T-helper 1 cell treated with Interleukin-12 subunit alpha and Interleukin-12 subunit beta and Interleukin-4 antibody, amounts not matched to agents 30 ng/mL and 1 ng/mL, for 36 hours (primary cell): ENCODE measurements around the gene CCDC30. TPM values are rescaled to one million over a fixed set of nuclear protein-coding genes. Genes with fewer than 3 reads are reported as not detected.
"Not testable (repeated sequence)": the region's sequence is repeated elsewhere in the genome, so short reads cannot be mapped to it uniquely, and the experiment has no call there.

Experiments
- intact Hi-C: fragments of 100-400 bp; cut with micrococcal nuclease; formaldehyde crosslinking; loops from one replicate; pipeline ENCODE4 v1.15.1; 2024
- total RNA-seq: library from RNA; stranded (reverse); gene quantifications from 2 replicates; pipeline ENCODE4 v1.2.3, GENCODE V29; 2022

The CCDC30 gene
- total RNA-seq, 1 donor from 2014 or later = 1.8 TPM

DNA sequence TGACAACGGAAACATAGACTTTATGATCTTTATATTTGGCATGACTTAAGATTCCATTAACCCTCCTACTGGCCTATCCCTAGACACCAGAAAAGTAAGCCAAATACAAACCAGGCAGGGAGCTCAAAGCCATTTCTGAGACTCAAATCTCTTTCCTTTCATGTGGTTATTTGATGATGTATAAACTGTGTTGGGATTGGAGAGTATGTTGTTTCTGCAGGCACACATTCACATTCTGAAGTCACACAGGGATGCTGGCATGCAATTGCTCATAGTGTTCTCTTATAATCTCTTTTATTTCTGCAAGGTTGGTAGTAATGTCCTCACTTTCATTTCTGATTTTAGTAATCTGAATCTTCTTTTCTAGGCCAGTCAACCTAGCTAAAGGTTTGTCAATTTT lies 13.0 kb upstream of the CCDC30 start:
- intact Hi-C loops = loop anchor here (10.0 kb wide), 1 partner anchor 645 kb away; no protein-coding TSS in a partner anchor

DNA sequence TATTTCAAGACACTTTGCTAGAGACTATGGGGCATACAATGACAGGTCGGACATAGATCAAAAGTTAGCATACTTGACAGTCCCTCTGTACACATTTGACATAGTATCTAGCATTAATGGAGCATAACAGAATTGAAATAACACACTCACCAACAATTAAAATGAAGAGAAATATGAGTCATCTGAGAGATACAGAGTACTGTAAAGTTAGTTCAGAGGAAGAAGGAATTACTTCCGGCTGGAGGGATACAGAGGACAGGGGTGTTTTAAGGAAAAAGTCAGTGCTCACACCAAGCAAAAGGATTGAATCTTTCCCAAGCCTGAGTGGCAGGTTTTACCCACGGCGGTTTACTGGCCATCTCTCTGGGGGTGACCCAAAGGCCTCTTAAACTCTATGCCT lies 9.7 kb upstream of the CCDC30 start:
- intact Hi-C loops = loop anchor here (10.0 kb wide), 1 partner anchor 649 kb away; no protein-coding TSS in a partner anchor

DNA sequence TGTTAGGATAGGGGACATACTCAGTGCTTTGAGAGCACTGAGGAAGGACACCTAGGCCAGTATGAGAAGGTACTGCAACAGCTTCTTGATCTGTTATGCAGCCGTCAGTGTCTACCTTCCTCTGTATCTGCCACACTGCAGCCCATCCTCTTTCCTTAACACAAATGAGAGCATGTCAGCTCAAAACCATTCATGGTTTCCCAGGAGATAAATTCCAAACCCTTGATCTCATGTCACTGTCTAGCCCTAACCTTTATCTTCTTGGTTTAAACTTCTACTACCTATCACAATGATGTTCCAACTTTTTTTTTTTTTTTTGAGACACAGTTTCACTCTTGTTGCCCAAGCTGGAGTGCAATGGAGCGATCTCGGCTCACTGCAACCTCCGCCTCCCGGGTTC lies 8.7 kb upstream of the CCDC30 start:
- intact Hi-C loops = loop anchor here (10.0 kb wide), 1 partner anchor 650 kb away; no protein-coding TSS in a partner anchor

DNA sequence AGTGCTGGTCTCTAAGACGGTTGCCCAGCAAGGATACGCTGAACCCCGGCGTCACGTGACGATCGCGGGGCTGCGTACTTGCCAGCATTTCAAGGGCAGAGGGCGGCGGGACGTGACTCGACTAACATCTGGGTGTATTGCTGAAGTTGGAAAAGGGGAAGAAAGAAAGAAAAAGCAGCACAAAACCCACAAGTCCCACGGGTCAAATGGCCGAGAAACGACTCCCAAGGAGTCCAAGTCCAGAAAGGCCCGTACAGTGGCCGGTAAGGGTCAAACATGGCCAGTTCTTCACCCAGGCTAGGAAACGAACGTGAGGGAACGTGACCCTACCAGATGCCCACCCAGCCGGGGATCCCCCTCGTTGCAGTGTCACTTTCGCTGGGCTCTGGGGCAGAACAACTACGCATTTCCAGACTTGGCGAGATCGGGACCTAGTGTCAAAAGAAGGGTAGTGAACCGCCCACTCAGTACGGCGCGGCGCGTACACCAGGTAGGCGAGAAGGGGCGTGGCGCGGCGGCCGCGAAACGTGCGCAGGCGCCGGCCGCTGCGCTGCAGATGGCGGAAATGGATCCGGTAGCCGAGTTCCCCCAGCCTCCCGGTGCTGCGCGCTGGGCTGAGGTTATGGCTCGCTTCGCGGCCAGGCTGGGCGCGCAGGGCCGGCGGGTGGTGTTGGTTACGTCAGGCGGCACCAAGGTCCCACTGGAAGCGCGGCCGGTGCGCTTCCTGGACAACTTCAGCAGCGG lies 6.9 kb upstream of the CCDC30 start, which contains the start of the genes PPCS and ZMYND12:
TSS of gene PPCS (plus strand) at position 534 of the 744 bp plus-strand sequence. CDS start at position 557, 23 bp downstream.
TSS of gene ZMYND12 (minus strand) at position 13 of the 744 bp plus-strand sequence. CDS start 25 bp downstream, outside the sequence.
- intact Hi-C loops = loop anchor here (1.0 to 10.0 kb wide), 9 partner anchors 121 to 1757 kb away; partner anchors contain the start of genes C1orf50, CFAP57, DMAP1 and EBNA1BP2

DNA sequence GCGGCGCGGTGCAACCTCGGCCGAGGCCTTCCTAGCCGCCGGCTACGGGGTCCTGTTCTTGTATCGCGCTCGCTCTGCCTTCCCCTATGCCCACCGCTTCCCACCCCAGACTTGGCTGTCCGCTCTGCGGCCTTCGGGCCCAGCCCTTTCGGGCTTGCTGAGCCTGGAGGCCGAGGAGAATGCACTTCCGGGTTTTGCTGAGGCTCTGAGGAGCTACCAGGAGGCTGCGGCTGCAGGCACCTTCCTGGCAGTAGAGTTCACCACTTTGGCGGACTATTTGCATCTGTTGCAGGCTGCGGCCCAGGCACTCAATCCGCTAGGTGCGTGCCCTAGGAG lies 6.4 kb upstream of the CCDC30 start:
- intact Hi-C loops = loop anchor here (1.0 to 10.0 kb wide), 9 partner anchors 121 to 1756 kb away; partner anchors contain the start of genes C1orf50, CFAP57, DMAP1 and EBNA1BP2

DNA sequence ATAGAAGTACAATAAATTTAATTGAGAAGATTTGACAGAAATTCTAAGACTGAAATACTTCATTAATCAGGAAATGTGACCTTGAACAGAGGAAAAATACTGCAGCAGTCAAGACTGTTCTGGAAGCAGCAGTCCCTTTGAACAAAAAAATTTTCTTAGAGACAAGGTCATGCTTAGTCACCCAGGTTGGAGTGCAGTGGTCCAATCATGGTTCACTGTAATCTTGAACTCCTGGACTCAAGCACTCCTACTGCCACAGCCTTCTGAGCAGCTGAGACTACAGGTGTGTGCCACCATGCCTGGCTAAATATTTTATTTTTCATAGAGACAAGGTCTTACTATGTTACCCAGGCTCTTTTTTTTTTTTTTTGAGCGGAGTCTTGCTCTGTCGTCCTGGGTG lies 1.9 kb upstream of the CCDC30 start:
- intact Hi-C loops = loop anchor here (5.0 to 10.0 kb wide), 5 partner anchors 461 to 1766 kb away; partner anchors contain the start of genes ATP6V0B, DPH2, FOXO6 and NFYC

DNA sequence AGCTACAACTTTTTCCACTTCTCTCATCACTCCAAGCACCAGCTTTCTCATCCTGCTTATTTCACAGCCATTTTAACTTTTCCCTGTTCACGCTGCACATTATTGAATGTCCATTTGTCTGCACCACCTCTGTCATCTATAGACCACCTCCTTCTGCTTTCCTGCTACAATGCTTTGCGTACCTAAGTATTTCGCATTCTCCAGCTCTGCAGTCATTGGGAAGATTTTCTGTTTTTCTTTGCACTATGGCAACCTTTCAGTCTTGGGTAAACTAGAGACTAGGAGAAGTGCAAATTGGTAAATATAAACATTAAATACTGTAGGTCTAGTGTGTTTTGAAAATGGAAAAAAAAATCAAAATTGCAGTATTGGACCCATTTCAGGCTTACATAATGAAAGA lies 835 bp downstream of the CCDC30 start:
- intact Hi-C loops = loop anchor here (1.0 to 10.0 kb wide), 17 partner anchors 9 to 1769 kb away; partner anchors contain the start of genes ATP6V0B, C1orf50, CDC20 and DPH2

DNA sequence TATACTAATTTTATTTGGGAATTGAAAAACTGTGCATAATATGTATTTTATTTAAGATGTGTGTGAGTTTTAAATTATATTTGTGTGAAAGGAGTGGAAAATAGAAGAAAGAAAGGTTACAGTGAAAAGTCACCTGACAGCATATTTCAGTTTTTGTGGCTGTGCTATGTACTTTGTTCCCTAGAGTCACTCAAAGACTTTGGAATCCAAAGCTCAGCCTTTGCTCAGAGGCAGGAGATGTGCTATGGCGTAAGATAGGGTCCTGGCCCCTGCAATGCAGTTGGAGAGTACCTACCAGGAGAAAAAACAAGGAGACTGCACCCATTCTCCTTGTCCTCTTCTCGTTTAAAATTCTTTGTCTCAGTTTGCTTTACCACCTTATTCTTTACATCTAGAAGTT lies 2.9 kb downstream of the CCDC30 start:
- intact Hi-C loops = loop anchor here (10.0 kb wide), 3 partner anchors 571 to 1771 kb away; partner anchors contain the start of genes FOXO6 and NFYC

DNA sequence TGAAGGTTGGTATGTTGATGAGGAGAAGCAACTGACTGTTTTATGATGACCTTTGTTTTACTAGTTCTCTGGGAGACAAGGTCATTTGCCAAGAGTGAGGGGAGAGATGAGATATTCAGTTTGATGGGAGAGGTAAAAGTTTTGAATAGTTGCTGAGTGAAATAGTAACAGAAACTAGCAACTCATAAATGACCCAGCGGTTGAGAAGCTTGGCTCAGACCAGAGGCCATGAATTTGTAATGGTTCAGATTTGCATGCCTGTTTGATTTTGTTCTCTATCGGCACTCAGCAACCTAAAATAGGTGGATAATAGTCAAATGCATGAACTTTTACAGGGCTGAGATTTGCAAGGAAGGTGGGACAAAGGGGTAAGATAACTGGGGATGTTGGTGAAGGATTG lies 6.6 kb downstream of the CCDC30 start:
- intact Hi-C loops = loop anchor here (10.0 kb wide), 3 partner anchors 575 to 1775 kb away; partner anchors contain the start of genes FOXO6 and NFYC

DNA sequence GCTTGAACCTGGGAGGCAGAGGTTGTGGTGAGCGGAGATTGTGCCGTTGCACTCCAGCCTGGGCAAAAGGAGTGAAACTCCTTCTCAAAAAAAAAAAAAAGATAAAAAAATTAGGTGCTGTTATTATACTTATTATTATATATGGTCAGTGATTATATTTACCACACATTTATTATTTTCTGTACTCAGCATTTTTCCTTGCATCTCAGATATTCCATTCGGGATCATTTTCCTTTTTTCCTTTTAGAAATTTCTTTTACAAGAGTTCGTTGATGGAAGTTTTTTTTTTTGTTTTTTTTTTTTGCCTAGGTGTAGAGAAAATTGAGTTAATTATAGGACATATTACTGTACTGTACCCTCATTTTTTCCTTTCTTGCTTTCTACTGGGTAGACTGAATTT lies 13.5 kb downstream of the CCDC30 start:
- intact Hi-C loops = no loop called here

DNA sequence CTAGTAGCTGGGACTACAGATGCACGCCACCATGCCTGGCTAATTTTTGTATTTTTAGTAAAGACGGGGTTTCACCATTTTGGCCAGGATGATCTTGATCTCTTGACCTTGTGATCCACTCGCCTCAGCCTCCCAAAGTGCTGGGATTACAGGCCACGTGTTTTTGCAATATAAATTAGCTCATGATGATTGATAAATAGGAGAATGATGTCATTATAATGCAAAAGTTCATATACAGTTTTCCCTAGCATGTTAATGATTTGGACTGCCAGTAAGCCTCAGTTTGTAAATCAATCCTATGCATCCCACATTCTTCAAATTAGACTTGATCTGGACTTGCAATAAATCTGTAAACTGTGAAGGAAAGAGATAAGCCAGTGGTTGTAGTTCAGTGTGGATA lies 14.3 kb downstream of the CCDC30 start:
- intact Hi-C loops = not testable (repeated sequence)

DNA sequence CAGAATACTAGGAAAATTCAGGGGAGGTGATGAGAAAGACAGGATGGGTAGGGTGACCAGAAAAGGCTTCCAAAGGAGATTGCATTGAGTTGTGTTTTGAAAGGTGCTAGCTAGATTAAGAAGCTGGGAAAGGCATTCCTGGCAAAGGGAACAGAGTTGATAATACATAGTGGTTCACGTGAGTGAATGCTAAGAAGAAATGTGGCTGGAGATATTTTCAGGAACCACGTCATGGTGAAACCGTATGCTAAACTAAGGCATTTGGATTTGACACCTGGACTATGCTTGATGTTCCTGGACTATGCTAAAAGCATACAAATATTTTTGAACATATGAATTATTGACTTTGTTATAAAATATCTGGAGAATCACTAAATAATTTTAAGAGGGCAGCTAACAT lies 14.7 kb downstream of the CCDC30 start:
- intact Hi-C loops = no loop called here

DNA sequence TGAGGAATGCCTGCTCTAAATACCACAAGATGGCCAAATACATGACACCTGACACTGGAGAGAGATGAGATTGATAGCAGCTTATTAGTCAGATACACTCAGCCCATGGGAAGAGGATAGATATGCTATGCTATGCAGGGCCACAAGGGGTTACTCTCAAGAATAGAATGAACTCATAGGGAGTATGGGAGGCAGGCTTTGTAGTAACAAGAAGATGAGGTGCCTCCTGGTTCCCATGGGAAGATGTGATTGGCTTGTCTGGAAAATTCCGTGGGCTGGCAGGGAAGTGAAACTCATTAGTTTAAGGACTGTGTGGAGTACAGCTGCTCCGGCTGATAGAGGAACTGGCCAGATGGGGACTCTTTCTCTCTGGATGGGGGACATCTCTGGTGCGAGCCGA lies 16.5 kb downstream of the CCDC30 start:
- intact Hi-C loops = no loop called here

DNA sequence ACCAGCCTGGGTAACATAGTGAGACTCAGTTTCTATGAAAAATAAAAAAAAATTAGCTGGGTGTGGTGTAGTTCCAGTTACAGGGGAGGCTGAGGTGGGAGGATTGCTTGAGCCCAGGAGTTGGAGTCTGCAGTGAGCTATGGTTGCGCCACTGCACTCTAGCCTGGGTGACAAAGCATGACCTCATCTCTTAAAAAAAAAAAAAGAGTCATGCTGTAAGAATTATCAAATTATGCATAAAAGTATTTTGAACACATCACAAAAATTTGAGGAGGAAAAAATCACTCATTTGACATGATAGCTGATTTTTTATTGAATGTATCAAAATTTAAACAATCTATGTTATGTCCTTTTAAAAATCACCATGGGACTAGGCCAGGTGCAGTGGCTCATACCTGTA lies 17.8 kb downstream of the CCDC30 start:
- intact Hi-C loops = no loop called here

DNA sequence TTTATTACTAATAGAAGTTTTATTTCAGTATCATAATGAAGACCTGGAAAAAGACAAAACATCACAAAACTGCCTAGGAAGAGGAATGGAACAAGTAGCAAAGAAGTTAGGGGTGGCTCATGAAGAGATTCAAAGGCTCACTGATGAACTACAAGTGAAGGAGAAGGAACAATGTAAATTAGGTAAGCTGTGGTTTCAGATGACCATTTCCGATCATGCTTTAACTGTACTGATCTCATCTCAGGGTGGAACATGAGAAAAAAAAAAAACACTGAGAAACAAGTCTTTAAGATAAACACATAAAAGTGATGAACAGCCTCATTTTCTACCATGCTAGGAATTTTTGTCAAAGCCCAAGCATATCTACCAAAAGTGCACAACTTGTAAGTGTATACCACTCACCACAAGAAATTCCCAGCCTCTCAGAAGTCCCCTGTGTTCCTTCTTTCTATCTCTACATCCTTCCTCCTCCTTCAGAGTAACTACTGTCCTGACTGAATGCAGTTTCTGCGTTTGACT lies 19.6 kb downstream of the CCDC30 start:
- intact Hi-C loops = no loop called here

DNA sequence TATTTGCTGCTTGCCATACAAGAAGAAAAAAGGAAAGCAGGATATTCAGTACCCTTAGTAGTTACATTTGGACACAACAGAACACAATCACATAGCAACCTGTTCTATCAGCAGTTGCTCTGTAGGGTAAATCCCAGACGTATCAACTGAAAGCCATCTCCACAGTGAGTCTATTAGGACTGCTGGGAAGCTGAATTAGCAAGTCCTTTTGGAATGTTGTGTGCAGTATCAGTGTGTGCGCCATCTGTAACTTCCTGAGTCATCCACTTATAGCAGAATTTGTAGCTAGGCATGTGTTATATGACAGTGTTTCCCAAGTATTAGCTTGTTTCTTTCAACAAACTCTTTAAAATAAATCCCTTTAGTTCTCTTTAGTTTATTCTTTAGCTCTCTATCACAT lies 21.3 kb downstream of the CCDC30 start:
- intact Hi-C loops = no loop called here

DNA sequence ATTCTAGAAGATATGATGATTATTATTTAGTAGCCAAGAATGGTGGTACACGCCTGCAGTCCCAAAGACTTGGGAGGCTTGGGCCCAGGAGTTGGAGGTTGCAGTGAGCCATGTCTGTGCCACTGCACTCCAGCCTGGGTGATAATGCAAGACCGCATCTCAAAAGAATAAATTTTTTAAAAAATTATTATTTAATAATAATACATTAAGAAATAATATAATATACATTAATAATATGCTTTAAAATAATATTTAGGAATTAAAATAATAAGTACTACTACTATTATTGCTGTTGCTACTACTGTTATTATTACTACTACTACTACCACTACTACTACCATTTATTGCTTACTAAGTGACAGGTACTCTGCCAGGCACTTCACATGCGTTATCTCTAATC lies 27.2 kb downstream of the CCDC30 start:
- intact Hi-C loops = no loop called here

DNA sequence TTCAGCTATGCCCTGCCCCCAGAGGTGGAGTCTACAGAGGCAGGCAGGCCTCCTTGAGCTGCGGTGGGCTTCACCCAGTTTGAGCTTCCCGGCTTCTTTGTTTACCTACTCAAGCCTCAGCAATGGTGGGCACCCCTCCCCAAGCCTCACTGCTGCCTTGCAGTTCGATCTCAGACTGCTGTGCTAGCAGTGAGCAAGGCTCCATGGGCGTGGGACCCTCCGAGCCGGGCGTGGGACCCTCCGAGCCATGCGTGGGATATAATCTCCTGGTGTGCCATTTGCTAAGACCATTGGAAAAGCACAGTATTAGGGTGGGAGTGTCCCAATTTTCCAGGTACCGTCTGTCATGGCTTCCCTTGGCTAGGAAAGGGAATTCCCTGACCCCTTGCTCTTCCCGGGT lies 38.9 kb downstream of the CCDC30 start:
- intact Hi-C loops = not testable (repeated sequence)

DNA sequence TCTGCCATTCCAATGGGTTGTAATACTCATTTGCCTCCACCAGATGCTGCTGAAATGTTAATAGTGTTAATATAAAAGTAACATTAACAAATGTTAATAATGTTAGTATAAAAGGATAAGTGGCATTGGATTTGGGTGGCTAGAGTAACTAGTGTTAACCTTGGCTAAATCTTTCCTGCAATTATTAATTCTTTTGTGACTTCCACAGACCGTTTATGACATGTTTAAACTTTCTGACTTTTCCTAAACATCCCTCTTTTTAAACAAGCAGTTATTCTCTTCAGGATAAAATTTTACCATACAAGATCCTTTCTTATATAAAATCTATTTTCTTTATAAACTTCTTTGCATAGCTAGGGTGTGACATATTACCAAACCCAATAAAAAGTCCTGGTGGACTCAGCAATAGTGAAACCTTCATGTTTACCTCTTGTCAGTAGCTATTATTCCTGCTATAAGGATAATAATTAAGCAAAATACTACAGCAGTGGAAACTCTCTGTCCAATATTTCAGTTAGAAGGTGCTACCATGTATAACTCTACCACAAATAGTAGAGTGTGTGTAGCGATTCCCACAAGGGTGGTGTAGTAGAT lies 41.5 kb downstream of the CCDC30 start:
- intact Hi-C loops = no loop called here

DNA sequence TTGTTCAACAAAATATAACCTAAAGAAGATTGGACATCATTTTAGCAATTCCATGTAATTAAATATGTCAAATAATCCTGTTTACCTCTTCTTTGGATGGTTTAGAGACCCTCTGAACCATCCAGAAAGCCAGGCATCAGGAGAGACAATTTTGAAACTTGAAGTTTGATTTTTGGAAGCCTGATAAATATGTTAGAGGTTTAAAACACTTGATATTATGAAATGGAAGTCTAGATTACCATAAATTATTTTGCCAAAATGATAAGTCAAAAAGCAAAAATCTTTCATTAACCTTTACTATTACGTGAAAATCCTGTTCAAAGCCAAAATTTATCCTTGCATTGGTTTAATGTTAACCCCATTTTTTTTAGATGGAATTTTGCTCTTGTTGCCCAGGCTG lies 43.5 kb downstream of the CCDC30 start:
- intact Hi-C loops = no loop called here

DNA sequence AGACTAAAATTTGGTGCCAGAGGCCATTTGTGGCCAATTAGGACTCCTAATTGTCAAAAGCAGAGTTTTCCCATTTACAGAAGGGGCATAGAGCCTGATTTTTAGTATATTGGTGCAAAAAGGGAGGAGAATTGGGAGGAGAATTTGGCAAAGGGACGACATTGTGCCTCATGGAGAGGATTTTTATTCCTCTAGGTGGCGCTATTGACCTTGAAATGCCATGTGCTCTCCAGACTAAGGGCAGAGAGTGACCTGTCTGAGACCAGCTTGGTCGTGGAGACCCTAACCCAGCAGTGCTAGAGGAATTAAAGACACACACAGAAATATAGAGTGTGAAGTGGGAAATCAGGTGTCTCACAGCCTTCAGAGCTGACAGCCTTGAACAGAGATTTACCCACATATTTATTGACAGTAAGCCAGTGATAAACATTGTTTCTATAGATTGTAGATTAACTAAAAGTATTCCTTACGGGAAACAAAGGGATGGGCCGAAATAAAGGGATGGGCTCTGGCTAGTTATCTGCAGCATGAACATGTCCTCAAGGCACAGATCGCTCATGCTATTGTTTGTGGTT lies 48.6 kb downstream of the CCDC30 start:
- intact Hi-C loops = not testable (repeated sequence)

DNA sequence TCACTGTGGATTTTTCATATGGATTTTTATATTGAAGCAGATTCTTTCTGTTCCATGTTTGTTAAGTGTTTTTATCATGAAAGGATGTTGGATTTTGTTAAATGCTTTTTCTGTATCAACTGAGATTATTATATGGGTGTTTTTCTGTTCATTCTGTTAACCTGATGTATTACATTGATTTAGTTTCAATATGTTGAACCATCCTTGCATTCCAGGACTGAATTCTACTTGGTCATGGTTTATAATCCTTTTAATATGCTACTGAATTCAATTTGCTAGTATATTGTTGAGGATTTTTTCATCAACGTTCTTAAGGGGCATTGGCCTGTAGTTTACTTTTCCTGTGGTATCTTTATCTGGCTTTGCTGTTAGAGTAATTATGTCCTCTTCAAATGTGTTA lies 55.8 kb downstream of the CCDC30 start:
- intact Hi-C loops = no loop called here
